ENCODE data around the gene CCT4.
"Not testable (repeated sequence)": the region's sequence is repeated elsewhere in the genome, so short reads cannot be mapped to it uniquely, and the experiment has no call there.

The CCT4 gene

DNA sequence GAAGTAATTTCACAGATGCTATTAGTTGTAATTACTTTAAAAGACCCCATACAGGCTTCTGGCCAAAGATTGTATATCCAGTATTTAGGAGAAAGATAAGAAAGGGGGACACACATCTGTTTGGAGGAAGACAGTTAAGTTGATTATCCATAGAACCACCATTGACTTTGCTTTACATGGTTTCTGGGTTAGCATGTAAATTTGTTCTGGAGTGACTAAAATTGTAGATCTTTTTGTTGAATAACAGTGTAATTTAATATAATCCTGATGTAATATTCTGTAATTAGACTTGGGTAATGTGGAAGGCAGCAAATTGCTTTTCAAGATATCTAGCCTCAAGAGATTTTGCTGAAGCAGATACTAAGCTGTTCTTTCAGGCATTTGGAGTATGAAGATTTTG is 34.3 kb upstream of the CCT4 start:
- TF ChIP-seq ZFX (IDR thresholded peaks at IDR 0.05; ENCODE audit: borderline replicate concordance), result no peak
- TF ChIP-seq, protein P1, sequence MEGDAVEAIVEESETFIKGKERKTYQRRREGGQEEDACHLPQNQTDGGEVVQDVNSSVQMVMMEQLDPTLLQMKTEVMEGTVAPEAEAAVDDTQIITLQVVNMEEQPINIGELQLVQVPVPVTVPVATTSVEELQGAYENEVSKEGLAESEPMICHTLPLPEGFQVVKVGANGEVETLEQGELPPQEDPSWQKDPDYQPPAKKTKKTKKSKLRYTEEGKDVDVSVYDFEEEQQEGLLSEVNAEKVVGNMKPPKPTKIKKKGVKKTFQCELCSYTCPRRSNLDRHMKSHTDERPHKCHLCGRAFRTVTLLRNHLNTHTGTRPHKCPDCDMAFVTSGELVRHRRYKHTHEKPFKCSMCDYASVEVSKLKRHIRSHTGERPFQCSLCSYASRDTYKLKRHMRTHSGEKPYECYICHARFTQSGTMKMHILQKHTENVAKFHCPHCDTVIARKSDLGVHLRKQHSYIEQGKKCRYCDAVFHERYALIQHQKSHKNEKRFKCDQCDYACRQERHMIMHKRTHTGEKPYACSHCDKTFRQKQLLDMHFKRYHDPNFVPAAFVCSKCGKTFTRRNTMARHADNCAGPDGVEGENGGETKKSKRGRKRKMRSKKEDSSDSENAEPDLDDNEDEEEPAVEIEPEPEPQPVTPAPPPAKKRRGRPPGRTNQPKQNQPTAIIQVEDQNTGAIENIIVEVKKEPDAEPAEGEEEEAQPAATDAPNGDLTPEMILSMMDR (IDR thresholded peaks at IDR 0.05), result no peak
- H3K27ac ChIP-seq, result no peak overlapping the region

DNA sequence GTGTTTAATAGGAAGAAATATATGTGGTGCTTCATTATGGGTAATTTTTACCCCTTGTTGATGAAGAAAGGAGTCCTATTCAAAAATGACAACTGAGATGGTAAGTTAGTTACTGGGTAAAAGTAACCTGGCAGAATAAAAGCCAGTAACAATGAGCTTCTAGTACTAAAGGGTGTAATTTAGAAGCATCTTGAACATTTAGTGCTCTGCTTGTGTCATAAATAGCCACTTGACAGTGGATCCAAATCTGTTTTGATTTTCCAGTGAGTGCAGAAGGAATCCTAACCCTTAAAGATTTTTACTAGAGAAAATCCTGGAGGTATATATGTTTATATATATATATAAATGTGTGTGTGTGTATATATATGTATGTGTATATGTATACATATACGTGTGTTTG is 32.1 kb upstream of the CCT4 start:
- TF ChIP-seq ZFX (IDR thresholded peaks at IDR 0.05; ENCODE audit: borderline replicate concordance), result no peak
- TF ChIP-seq, protein P1 (IDR thresholded peaks at IDR 0.05), result no peak
- no peak overlapping the region for H3K27ac ChIP-seq

DNA sequence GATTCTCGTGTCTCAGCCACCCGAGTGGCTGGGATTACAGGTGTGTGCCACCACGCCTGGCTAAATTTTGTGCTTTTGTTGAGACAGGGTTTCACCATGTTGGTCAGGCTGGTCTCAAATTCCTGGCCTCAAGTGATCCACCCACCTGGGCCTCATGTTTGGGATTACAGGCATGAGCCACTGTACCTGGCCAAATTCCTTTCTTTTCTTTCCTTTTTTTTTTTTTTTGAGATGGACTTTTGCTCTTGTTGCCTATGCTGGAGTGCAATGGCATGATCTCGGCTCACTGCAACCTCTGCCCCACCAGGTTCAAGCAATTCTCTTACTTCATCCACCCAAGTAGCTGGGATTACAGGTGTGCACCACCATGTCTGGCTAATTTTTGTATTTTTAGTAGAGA is 26.3 kb upstream of the CCT4 start:
- not testable (repeated sequence) for H3K27ac ChIP-seq

DNA sequence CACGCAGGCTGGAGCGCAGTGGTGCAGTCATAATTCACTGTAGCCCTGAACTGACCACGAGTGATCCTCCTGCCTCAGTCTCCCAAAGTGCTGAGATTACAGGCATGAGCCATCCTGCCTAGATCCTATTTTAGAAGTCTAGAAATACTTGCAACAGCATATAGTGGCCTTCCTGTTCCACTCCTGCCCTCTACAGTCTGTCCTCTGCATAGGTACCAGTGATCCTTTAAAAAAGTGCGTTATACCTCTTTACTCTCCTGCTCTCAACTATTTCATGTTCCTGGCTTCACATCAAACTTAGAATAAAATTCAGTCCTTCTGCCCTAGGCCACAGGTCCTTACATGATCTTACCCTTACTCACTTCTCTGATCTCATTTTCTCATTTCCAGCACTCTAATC is 23.1 kb upstream of the CCT4 start:
- TF ChIP-seq, protein P1 (IDR thresholded peaks at IDR 0.05), result 0 out of 2 replicates have a peak, but pooled peaks have one; percentile 4
- no peak for TF ChIP-seq ZFX (IDR thresholded peaks at IDR 0.05; ENCODE audit: borderline replicate concordance)
- H3K27ac ChIP-seq, result no peak overlapping the region

DNA sequence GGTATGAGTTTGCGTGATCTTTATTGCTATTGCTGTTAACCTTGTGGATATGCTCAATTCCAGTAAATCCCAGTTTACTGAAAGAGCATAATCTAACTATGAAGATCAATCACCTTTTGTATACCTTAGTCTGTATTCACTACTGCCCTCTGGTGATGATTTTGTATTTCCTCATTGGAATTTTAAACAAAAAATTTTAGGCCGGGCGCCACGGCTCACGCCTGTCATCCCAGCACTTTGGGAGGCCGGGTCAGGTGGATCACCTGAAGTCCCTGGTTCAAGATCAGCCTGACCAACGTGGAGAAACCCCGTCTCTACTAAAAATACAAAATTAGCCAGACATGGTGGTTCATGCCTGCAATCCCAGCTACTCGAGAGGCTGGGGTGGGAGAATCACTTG is 22.1 kb upstream of the CCT4 start:
- TF ChIP-seq ZFX (IDR thresholded peaks at IDR 0.05; ENCODE audit: borderline replicate concordance), result no peak
- TF ChIP-seq, protein P1 (IDR thresholded peaks at IDR 0.05), result peak; percentile 74
- no peak overlapping the region for H3K27ac ChIP-seq

DNA sequence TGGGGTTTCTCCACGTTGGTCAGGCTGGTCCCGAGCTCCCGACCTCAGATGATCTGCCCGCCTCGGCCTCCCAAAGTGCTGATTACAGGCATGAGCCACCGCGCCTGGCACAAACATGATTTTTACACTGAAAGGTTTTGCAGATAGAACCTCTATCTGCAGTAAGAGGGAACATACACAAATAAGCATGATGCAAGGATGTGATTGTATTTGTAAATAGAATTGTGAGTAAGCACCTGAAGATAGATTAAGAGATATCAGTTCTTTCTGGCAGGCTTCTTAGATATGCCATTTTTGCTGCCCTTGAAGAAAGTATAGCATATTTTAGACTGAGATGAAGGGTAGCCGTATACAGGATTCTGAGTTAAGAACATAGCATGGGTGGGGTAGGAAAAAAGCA is 20.7 kb upstream of the CCT4 start:
- TF ChIP-seq, protein P1 (IDR thresholded peaks at IDR 0.05), result no peak
- TF ChIP-seq ZFX (IDR thresholded peaks at IDR 0.05; ENCODE audit: borderline replicate concordance), result no peak
- no peak overlapping the region for H3K27ac ChIP-seq

DNA sequence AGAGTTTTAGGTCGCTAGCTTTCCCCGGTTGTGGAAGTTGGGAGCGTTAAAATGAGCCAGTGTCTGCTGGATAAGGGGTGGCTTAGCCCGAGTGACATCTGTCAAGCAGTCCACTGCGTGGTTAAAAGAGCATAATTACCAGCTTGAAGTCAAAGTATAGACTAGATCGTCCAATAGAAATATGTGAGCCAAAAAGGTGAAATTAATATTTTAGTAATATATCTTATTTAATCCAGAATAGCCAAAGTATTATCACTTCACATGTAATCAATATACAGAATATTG is 17.7 kb upstream of the CCT4 start:
- TF ChIP-seq ZFX (IDR thresholded peaks at IDR 0.05; ENCODE audit: borderline replicate concordance), result no peak
- TF ChIP-seq, protein P1 (IDR thresholded peaks at IDR 0.05), result no peak
- 0 out of 2 replicates have a peak overlapping the region, but pooled peaks have one; percentile 43 for H3K27ac ChIP-seq

DNA sequence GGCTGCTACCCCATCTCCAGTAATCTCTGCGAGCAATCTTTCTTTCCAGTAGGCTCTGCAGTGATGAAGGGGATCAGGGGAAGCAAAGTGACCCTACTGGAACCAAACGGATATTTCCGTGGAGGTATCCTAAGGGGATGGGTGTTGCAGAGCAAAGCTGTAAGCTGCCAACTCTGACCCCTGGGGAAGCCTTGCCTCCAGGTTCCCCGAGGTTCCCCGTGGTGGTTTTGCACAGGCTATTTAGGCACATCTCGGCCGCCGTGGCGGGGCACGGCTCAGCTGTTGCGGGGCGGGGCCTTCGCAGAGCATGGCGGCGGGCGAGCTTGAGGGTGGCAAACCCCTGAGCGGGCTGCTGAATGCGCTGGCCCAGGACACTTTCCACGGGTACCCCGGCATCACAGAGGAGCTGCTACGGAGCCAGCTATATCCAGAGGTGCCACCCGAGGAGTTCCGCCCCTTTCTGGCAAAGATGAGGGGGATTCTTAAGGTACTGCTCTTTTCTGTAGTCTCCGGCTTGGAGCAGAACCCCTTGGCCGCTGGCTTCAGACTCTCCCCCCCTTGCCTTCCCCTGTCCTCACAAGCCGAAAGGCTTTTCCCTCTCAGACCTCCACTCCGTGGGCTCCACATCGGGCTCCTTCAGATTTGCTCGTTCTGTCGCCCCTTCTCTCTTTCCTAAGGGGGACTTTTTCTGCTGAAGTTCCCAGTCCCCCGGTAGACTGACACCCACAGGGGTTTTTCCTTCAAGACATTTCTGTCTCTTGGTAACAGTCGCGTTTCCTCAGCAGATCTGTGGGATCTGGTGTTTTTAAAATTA is 17.1 kb upstream of the CCT4 start, which contains the start of gene COMMD1:
COMMD1 (plus strand) TSS at position 303 of the 814 bp plus-strand sequence; CDS start at position 308, 5 bp downstream.
- TF ChIP-seq, protein P1 (IDR thresholded peaks at IDR 0.05), result no peak
- no peak for TF ChIP-seq ZFX (IDR thresholded peaks at IDR 0.05; ENCODE audit: borderline replicate concordance)
- peak within 1 kb of the TSS; percentile 43 for H3K27ac ChIP-seq

All from 22Rv1 (cell line).